ENCODE data around the gene MRPL27.

- TF ChIP-seq ZNF155 (tag by site-specific recombination; IDR thresholded peaks at IDR 0.05), result no peak
- no peak for TF ChIP-seq ZNF146 (tag by site-specific recombination; IDR thresholded peaks at IDR 0.05)
- TF ChIP-seq SP2 (tag by site-specific recombination; IDR thresholded peaks at IDR 0.05), result no peak
- TF ChIP-seq, protein P1, sequence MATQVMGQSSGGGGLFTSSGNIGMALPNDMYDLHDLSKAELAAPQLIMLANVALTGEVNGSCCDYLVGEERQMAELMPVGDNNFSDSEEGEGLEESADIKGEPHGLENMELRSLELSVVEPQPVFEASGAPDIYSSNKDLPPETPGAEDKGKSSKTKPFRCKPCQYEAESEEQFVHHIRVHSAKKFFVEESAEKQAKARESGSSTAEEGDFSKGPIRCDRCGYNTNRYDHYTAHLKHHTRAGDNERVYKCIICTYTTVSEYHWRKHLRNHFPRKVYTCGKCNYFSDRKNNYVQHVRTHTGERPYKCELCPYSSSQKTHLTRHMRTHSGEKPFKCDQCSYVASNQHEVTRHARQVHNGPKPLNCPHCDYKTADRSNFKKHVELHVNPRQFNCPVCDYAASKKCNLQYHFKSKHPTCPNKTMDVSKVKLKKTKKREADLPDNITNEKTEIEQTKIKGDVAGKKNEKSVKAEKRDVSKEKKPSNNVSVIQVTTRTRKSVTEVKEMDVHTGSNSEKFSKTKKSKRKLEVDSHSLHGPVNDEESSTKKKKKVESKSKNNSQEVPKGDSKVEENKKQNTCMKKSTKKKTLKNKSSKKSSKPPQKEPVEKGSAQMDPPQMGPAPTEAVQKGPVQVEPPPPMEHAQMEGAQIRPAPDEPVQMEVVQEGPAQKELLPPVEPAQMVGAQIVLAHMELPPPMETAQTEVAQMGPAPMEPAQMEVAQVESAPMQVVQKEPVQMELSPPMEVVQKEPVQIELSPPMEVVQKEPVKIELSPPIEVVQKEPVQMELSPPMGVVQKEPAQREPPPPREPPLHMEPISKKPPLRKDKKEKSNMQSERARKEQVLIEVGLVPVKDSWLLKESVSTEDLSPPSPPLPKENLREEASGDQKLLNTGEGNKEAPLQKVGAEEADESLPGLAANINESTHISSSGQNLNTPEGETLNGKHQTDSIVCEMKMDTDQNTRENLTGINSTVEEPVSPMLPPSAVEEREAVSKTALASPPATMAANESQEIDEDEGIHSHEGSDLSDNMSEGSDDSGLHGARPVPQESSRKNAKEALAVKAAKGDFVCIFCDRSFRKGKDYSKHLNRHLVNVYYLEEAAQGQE (tag by site-specific recombination; IDR thresholded peaks at IDR 0.05), result no peak
- no peak for TF ChIP-seq ZBTB21 (tag by site-specific recombination; IDR thresholded peaks at IDR 0.05)
- TF ChIP-seq CTCF (tag by site-specific recombination; IDR thresholded peaks at IDR 0.05), result no peak
- TF ChIP-seq ZNF449 (tag by site-specific recombination; IDR thresholded peaks at IDR 0.05), result no peak
- TF ChIP-seq, protein P2, sequence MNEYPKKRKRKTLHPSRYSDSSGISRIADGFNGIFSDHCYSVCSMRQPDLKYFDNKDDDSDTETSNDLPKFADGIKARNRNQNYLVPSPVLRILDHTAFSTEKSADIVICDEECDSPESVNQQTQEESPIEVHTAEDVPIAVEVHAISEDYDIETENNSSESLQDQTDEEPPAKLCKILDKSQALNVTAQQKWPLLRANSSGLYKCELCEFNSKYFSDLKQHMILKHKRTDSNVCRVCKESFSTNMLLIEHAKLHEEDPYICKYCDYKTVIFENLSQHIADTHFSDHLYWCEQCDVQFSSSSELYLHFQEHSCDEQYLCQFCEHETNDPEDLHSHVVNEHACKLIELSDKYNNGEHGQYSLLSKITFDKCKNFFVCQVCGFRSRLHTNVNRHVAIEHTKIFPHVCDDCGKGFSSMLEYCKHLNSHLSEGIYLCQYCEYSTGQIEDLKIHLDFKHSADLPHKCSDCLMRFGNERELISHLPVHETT (tag by site-specific recombination; IDR thresholded peaks at IDR 0.05), result no peak
- TF ChIP-seq ZNF580 (tag by site-specific recombination; IDR thresholded peaks at IDR 0.05), result no peak
- TF ChIP-seq ZSCAN5A (tag by site-specific recombination; IDR thresholded peaks at IDR 0.05), result no peak
These were observed 20.8 kb downstream of the MRPL27 start for GRCh38 chr17:50352072-50352692.
